Stimulated activated CD4-positive, alpha-beta T cell treated with anti-CD3 and anti-CD28 coated beads, Interleukin-2, amount 100 ng/mL, for 24 hours (primary cell): Measurements from ENCODE around the gene RFNG.

Experiments
- DNase-seq, 2 donors: peaks; one replicate each; pipeline ENCODE4 v3.0.0-alpha.2; 2020

The RFNG gene

DNA sequence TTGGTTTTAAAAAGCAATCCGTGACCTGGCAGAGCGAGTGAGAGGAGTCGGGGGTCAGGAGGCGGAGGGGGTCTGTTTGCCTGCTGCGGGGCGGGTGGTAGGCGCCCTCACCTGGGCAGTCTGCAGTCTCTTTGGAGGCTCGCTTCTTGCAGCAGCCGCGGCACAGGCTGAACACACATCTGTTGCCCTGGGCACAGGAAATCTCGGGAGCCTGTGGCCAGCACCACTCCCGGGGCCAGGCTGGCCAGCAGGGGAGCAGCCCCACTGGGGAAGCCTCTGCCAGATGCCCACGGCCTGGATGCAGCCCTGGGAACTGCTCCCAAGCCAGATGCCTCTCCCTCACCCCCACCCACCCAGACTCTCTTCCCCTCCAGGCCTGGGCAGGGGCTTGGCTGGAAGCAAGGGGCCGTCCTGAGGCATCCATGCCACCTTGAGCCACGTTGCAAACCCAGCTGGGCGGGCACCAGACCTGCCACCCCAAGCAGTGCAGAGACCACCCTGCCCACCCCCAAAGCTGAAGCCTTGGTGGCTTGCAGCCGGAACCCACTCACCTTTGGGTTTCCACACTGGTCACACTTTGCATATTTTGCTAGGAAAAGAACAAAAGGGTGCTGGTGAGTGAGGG, 6.7 kb upstream of the RFNG start:
- no peak for DNase-seq

DNA sequence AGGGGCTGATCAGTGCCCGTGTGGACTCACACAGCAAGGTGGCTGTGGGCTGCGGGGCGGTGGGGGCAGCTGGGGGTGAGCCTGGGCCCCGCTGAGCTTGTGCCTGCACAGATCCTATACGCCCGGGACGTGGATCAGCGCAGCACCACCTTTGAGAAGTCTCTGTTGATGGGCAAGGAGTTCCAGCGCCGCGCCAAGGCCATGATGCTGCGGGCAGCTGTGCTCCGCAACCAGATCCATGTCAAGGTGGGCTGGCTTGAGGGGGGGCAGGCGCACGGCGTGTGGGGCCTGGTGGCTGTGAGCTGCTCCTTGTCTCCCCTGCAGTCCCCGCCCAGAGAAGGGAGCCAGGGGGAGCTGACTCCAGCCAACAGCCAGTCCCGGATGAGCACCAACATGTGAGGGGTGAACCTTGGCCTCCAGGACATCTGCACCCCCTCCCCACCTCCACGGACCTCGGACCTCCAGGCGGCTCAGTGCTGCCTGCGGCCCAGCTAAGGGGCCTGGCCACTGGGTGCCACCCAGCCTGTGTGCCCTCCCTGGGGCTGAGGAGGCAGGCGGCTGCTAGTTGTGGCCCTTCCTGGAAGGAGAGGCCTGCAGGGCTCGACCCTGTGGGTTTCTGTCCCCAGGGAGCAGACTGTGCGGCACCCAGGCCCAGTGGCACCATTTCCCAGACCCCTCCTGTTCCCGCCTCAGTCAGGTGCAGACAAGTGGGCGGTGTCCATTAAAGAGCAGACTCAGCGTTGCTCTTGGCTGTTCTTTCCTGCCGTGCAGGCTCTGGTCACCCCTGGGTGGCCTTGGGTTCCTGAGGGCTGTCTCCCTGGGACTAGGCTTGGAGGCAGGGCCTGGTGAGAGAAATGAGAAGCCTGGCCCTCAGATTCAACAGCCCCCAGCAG, 5.4 kb upstream of the RFNG start:
- DNase-seq: no peak

DNA sequence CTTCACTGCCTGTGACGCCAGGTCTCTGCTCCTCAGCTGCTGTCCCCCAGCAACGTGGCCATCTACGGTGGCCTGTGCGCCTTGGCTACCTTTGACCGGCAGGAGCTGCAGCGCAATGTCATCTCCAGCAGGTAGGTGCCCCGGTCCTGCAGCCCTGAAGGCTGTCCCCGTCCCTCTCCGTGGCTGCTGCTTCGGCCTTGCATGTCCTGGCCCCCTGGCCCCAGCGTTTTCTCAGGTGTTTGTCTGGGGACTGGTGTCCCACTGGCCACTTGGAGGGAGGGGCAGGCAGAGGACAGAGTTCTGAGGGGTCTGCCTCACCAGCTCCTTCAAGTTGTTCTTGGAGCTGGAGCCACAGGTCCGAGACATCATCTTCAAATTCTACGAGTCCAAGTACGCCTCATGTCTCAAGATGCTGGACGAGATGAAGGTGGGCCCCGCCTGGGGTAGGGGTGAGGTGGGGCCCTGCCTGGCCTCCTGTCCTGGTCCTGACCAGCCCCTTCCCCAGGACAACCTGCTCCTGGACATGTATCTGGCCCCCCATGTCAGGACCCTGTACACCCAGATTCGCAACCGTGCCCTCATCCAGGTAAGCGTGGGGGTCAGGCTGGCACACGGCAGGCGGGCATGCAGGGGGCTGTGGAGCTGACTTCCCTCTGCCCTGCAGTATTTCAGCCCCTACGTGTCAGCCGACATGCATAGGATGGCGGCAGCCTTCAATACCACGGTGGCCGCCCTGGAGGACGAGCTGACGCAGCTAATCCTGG, 4.5 kb upstream of the RFNG start:
- DNase-seq: peak in 1 of 2 donors; percentile 11

DNA sequence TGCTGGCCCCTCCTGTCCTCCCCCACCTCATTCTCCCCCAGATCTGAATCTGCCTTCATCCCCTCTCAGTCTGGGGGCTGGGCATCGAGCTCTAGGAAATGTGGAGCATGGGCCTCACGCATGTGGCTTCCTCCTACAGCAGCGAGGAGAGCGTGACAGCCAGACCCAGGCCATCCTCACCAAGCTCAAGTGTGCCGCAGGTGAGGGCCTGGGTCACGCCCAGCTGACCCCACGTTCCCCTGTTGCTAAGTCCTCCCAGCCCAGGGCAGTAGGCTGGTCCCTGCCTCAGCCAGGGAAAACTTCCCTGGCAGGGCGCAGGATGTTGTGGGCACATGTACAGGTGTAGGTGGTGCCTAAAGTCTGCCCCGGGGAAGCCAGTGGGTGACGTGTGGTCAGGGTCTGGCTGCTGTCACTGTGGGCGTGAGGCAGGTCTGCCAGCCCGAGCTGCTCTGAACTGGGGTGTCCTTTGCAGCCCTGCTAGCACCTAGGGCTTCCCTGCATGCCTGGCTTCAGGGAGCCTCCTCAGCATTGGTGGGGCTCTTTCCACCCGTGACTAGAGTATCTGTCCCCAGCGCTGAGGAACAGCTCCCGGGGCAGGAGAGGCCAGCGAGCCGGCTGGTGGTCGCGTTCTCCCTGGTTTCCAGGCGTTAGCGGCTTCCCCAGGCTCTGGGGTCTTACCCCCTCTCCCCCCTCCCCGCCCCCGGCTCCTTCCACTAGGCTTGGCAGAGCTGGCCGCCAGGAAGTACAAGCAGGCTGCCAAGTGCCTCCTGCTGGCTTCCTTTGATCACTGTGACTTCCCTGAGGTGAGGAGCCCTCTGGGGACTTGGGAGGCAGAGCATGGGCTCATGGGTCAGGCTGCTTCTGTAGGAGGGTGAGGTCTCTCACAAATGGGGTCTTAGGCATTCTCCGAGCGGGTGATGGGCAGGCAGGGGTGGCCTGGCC, 3.7 kb upstream of the RFNG start:
- no peak for DNase-seq

DNA sequence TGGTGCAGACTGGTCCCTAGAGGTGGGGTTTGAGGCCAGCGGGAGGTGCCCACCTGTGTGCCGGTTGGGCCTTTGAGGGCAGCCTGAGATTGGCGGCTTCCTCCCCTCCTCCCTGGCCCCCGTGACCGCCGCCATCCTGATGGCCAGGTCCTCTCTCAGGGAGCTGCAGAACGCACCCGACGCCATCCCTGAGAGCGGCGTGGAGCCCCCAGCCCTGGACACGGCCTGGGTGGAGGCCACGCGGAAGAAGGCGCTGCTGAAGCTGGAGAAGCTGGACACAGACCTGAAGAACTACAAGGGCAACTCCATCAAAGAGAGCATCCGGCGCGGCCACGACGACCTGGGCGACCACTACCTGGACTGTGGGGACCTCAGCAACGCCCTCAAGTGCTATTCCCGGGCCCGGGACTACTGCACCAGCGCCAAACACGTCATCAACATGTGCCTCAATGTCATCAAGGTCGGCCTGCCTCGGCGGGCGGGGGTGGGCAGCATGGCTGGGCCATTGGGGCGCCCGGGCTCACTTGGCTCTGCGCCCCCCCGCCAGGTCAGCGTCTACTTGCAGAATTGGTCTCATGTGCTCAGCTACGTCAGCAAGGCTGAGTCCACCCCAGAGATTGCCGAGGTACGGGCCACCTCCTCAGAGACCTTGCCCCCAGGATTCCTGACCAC, 2.9 kb upstream of the RFNG start:
- DNase-seq: no peak

DNA sequence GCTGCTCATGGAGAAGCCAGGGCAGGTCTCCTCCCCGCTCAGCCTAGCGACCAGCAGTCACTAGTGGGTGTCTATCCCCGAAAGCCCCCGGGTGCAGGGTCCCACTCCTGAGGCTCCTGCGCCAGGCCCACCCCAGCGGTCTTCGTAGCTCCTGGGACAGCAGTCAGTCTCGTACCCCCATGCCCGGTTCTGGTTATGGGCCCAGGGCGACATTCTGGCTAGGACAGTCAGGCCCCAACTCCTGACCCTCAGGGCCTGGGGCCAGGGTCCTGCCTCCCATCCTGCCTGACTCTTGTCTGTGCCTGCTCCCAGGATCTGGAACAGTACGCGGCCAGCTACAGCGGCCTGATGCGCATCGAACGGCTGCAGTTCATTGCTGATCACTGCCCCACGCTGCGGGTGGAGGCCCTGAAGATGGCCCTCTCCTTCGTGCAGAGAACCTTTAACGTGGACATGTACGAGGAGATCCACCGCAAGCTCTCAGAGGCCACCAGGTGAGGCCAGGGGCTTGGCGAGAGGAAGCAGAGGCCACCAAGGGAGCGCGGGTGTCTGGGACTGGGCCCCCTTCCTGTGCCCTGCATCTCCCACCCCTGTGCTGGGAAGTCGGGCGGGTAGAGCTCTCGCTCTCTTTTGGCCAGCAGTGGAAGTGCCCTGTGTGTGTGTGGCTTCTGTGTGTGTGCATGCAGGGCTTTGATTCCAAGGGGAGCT, 2.1 kb upstream of the RFNG start:
- DNase-seq: no peak

DNA sequence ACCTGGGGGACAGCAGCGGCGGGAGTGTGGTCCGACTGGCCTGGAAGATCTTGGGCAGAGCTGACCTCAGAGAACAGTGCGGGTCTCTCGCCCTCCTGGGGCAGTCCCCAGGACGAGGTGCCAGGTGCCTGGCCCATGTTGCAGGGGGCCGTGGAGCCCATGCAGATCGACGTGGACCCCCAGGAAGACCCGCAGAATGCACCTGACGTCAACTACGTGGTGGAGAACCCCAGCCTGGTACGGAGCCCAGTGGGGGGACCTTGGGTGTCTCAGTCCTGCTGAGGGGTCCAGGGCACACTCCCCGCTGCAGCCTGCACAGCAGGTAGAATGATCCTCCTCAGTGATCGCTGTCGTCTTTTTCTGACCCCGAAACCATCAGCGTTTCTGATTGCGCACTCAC, 1.5 kb upstream of the RFNG start:
- no peak for DNase-seq

DNA sequence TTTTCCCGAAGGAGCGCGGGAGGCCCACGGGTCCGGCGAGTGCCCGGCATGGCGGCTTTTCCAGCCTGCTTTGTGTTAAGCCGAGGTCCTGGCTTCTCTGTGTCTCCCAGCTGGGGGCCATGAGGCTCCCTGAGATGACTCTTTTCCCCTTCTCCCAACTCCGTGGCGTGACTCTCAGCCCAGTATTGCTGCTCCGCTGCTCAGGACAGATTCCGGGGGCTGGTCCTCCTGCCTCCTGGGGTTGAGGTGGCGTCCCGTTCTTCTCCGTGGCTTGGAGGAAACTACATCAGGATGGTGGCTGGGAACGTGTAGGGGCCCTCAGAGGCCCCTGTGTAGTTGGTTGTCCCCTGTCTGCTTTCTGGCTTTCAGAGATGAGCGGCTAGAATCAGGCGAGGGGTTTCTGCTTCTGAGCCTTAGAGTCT, 1.0 kb upstream of the RFNG start:
- DNase-seq: no peak

DNA sequence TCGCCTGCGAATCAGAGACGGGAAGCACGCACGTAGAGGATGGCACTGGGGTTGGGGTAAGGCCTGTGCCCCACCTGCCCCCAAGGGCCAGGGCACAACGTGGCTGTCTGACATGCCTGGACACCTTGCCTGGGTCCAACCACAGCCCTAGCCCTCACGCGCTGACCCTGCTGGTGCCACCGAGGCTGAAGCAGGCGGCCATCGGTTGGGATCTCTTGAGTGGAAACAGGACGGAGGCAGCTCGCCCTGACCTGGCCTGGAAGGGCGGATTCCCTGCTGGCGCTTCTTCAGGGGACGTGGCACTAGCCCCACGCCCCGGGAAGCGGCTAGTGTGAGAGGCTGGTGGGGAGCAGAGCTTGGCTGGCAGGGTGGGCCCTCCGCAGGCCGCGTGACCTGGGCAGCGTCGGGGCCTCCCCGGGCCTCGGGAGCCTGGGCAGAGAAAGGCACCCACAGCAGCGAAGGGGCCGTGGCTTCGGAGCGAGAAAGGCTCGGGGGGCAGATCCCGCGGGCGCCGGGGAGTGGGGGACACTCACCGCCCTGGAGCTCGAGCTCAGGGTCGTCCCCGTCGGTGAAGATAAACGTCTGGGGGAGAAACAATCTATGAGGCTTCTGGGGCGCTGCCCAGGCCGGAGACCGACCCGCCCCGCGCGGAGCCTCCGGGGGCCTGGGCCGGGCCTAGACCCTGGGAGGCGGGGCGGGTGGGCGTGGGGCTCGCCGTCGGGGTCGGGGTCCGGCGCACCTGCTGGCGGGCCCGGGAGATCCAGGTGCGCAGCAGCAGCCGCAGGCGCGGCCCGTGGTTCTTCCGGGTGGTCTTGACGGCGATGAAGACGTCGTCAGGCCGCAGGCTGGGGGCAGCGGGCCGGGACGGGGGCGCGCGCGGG, 610 bp downstream of the RFNG start:
- no peak for DNase-seq

DNA sequence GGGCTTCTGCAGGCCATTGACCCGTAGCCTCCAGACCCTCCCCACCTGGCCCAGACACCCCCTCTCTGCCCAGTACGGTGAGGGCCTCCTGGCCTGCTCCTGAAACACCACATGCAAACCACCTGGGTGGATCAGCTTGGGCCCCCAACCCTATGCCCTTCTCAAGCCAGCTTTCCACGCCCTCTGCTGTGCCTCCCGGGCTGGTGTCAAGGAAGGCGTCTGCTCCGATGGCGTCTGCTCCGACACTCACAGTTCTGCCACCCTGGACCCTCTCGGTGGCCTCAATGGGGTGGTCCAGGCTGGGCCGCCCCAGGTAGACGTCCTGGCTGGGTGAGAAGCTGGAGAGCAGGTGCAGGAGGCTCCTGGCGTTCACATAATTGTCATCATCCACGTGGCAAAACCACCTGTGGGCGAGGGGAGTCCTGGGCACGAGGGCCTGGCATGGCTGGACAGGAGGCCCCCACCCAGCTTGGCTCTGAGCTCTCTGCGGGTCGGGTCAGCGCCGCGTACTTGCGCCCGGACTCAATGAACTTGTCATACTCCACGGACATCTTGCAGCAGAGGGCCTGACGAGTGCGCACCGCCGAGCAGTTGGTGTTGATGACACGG, 1.4 kb downstream of the RFNG start:
- DNase-seq: no peak

DNA sequence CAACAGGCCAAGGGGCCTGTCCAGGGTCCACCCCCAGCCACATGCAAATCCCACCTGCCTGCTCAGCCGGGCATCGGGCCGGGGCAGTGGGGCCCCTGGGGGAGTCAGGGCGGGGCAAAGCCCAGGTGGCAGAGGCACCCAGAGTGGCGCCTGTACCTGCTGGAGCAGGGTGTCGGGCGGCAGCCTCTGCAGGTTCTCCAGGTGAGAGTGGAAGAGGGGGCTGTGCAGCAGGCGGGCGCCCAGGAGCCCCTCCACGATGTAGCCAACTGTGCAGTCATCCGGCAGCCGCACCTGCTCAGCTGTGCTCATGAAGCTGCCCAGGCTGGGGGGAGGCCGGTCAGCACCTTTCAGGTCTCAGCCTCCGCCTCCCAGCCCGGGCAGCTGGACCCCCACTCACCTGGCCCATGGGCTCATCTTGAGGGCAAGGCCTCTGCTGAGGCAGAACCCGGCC, 2.1 kb downstream of the RFNG start:
- DNase-seq: no peak

DNA sequence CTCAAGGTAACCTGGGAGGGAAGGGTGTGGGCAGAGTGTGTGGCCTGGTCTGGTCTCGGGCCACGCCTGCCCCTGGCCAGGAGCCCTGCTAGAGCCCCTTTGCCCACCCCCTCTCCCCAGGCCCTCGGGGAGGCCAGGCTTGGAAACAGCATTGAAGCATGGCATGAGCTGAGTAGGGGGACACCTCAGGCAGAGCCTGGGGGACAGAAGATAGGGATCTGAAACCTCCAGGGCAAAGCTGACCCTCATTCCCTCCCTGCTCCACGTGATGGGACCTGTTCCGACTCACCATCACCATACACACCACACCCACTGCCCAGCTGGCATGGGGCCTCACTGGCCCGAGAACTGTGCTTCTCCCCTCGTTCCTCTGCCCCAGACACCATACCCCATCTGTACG, 2.5 kb downstream of the RFNG start:
- DNase-seq: no peak

DNA sequence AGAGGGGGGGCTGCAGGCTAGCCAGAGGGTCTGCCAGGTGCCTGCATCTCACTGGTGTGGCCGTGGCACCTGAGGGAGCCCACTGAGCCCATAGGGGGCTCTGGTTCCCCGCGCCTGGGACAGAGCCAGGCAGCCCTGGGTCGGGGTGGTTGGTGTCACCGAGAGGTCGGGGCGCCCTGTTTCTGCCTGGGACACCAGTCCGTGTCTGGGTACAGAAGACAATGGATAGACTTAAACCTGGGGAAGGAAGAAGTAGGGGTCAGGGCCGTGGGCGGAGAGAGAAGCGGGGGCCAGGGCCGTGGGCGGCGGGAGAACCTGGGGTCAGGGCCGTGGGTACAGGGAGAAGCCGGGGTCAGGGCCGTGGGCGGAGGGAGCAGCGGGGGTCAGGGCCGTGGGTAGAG, 3.0 kb downstream of the RFNG start:
- DNase-seq: no peak

DNA sequence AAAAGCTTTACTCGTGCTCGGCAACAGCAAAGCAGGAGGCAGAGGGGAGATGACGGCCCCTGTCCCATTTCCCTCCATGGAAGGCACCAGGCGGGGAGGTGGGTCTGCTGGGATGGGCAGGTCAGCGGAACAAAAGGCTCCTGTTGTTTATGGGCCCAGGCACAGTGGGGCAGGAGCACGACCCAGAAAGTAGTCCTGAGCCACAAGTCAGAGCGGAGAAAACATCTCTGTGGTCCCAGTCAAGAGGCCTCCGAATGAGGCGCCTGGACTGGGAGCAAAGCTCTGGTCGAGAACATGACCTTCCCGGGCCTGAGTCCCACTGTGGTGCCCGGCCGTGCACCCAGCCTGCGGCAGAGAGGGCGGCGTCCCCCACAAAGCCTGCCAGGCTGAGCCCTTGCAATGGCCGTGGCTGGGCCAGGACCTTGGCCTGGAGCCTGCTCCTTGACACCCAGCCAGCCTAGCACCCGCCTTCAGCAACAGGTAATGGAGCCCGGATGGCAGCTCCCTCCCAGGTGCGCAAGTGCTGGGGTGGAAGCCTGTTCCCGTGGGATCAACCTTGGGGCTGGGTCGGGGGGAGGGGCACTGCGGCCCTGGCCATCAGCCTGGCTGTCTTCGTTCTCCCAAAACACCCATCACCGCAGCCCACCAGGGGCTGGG, 3.6 kb downstream of the RFNG start:
- DNase-seq: no peak

DNA sequence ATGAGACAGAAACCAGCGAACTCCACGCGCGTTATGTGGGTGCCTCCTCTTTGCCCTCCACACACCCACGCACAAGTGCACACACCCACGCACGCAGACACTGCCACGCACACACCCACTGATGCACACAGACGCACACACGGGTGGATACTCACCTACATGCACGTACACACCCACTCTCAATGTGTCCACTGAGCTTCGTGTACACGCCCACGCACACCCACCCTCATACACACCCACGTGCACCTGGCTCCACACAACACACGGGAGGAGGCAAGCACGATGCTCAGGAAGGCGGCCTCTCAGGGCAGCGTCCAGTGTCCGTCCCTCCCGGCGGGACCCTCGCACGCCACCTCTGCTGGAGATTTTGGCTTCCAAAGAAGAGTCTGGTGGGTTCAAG, 4.2 kb downstream of the RFNG start:
- DNase-seq: no peak

DNA sequence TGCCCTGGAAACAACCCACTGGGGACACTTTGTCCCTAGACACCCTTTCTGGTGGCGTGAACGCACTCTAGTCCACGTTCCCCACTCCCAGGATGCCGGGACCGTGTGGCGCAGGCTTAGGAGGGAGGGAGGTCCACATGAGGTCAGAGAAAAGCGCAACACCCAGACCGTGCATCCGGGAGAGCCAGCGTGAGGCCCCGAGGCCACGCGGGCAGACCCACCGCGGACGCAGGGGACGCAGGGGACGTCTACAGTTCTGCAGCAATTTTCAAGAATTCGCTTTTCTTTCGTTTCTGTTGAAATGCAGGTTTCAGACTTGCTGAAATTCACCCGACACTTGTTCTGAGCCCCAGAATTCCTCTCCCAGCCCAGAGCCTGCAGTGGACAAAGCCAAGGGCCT, 4.7 kb downstream of the RFNG start:
- no peak for DNase-seq

DNA sequence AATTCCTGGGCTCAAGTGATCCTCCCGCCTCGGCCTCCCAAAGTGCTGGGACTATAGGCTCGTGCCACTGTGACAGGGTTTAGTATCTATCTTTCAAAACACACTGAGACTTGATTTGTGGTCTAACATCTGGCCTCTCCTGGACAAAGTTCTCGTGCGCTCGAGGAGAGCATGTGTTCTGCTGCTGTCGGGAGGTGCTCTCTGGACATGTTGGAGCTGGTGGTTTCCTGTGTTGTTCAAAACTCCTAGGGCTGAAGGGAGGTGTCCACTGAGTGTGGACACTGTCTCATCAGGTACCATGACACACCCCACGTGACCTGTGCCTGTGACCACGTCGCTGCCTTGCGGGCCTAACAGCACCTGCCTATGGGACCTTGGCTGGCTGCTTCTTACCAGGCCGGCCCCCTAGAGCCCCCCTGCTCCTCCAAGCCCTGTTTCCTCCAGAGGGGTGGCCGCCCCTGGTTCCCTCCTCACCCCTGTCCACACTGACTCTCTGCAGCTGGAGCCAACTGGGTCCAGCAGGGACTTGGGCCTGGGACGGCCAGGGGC, 5.6 kb downstream of the RFNG start:
- no peak for DNase-seq

DNA sequence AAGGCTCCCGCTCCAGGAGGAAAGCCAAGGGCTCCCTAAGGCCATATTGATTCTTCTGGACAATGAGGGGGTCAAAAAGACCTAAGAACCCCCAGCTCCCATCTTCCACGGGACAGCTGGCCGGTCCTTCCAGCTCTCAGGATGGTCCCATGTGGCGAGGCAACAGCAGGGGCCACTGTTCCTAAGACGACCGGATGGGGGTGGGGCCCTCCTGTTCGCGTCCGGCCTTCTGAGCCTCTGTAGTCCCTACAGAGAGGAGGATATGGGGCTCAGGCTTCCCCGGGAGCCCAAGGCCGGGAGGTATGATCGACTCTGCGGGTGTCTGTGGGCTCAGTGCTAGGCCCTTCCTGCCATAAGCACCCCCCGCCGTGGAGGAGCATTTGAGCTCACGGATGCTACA, 8.1 kb downstream of the RFNG start:
- DNase-seq: no peak

DNA sequence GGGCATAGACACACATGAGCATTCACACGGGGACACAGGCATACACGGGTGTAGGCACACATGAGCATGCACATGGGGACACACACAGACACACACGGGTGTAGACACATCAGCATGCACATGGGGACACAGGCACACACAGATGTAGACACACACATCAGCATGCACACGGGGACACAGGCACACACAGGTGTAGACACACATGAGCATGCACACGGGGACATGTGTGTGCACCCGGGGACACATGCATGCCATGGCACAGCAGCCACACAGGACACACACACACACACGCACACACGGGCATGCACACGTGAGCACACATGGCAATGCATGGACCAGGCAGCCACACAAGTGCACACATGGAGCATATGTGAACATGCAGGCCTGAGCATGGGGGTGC, 9.0 kb downstream of the RFNG start:
- DNase-seq: no peak
